ENCODE results near the gene FUT1.

Gene FUT1

GRCh38 chr19:48741129-48741999, 11.1 kb downstream of the FUT1 start:
- no peak for DNase-seq (ENCODE audit: low read depth)

- no peak for DNase-seq (ENCODE audit: low read depth)
Observed at GRCh38 chr19:48740164-48740972, 12.1 kb downstream of the FUT1 start, which contains the start of gene RASIP1. Gene RASIP1 (minus strand): TSS chr19:48740610. CDS start chr19:48740282, 328 bp downstream.

GRCh38 chr19:48739404-48740163, 12.9 kb downstream of the FUT1 start:
- no peak for DNase-seq (ENCODE audit: low read depth)

GRCh38 chr19:48738557-48739403, 13.7 kb downstream of the FUT1 start:
- peak; percentile 38 for DNase-seq (ENCODE audit: low read depth)

- DNase-seq (ENCODE audit: low read depth), result no peak
Observed at GRCh38 chr19:48737360-48737998, 15.0 kb downstream of the FUT1 start.

- DNase-seq (ENCODE audit: low read depth), result no peak
Observed at GRCh38 chr19:48735031-48735615, 17.3 kb downstream of the FUT1 start.

GRCh38 chr19:48734625-48735024, 17.8 kb downstream of the FUT1 start:
- DNase-seq (ENCODE audit: low read depth), result no peak

GRCh38 chr19:48731452-48731851, 21.0 kb downstream of the FUT1 start:
- DNase-seq (ENCODE audit: low read depth), result no peak

- DNase-seq (ENCODE audit: low read depth), result no peak
Observed at GRCh38 chr19:48728911-48729664, 23.4 kb downstream of the FUT1 start.

- DNase-seq (ENCODE audit: low read depth), result no peak
Observed at GRCh38 chr19:48726556-48726955, 25.9 kb downstream of the FUT1 start.

- DNase-seq (ENCODE audit: low read depth), result peak; percentile 85
Observed at GRCh38 chr19:48724796-48725753, 27.4 kb downstream of the FUT1 start.

- no peak for DNase-seq (ENCODE audit: low read depth)
Observed at GRCh38 chr19:48722196-48722708, 30.2 kb downstream of the FUT1 start.

GRCh38 chr19:48720613-48721296, 31.7 kb downstream of the FUT1 start:
- DNase-seq (ENCODE audit: low read depth), result peak; percentile 99

- DNase-seq (ENCODE audit: low read depth), result no peak
Observed at GRCh38 chr19:48720251-48720612, 32.2 kb downstream of the FUT1 start.

- DNase-seq (ENCODE audit: low read depth), result no peak
Observed at GRCh38 chr19:48719263-48720171, 32.9 kb downstream of the FUT1 start, which contains the start of gene MAMSTR. Gene MAMSTR (minus strand): TSS chr19:48719725. CDS start chr19:48719031, 694 bp downstream.

GRCh38 chr19:48718711-48719231, 33.7 kb downstream of the FUT1 start:
- DNase-seq (ENCODE audit: low read depth), result no peak
